Smooth muscle cell (in vitro differentiated cells): Measurements from ENCODE around the gene PRDM5. TPM values are rescaled to one million over a fixed set of nuclear protein-coding genes. Genes with fewer than 3 reads are reported as not detected.

Experiments
- DNase-seq: peaks from one replicate; lab custom pipeline; 2025; ENCODE audit not compliant: unreplicated experiment; lab: John Stamatoyannopoulos, UW
- H2AFZ ChIP-seq: fragments of 200-600 bp; sonication (generic); 2 replicates; pipeline ENCODE4 v1.6.0; 2016; ENCODE audit warnings: antibody characterized with exemption, low read depth, mild to moderate bottlenecking
- H3F3A ChIP-seq: fragments of 200-600 bp; sonication (generic); 2 replicates; pipeline ENCODE4 v1.6.0; 2017; ENCODE audit warnings: antibody characterized with exemption, low read depth
- H3K27ac ChIP-seq: fragments of 200-600 bp; sonication (generic); 2 replicates; pipeline ENCODE4 v1.5.1; 2016; ENCODE audit warnings: low read depth, mild to moderate bottlenecking
- H3K27me3 ChIP-seq: fragments of 200-600 bp; sonication (generic); 2 replicates; pipeline ENCODE4 v1.6.1; 2016; ENCODE audit warnings: low read depth, mild to moderate bottlenecking
- H3K36me3 ChIP-seq: fragments of 200-600 bp; sonication (generic); 2 replicates; pipeline ENCODE4 v1.5.1; 2016; ENCODE audit warnings: low read depth
- H3K4me1 ChIP-seq: fragments of 200-600 bp; sonication (generic); 2 replicates; pipeline ENCODE4 v1.5.1; 2016; ENCODE audit warnings: low read depth
- H3K4me2 ChIP-seq: fragments of 200-600 bp; sonication (generic); 2 replicates; pipeline ENCODE4 v1.6.0; 2016; ENCODE audit warnings: mild to moderate bottlenecking
- H3K4me3 ChIP-seq: fragments of 200-600 bp; sonication (generic); 2 replicates; pipeline ENCODE4 v1.5.1; 2016; ENCODE audit warnings: mild to moderate bottlenecking
- H3K79me2 ChIP-seq: fragments of 200-600 bp; sonication (generic); 2 replicates; pipeline ENCODE4 v1.6.0; 2016; ENCODE audit warnings: low read depth, mild to moderate bottlenecking
- H3K9ac ChIP-seq: fragments of 200-600 bp; sonication (generic); 2 replicates; pipeline ENCODE4 v1.6.0; 2016; ENCODE audit warnings: low read depth
- H3K9me3 ChIP-seq: fragments of 200-600 bp; sonication (generic); replicated peaks from 2 replicates; pipeline ENCODE4 v1.5.1; 2016; ENCODE audit warnings: low read depth
- H4K20me1 ChIP-seq: fragments of 200-600 bp; sonication (generic); 2 replicates; pipeline ENCODE4 v1.6.0; 2016; ENCODE audit warnings: low read depth
- CTCF ChIP-seq: fragments of 200-600 bp; sonication (generic); IDR thresholded peaks from 2 replicates; pipeline ENCODE4 v1.5.1; 2017; ENCODE audit warnings: borderline replicate concordance, mild to moderate bottlenecking, antibody characterized with exemption; ENCODE audit not compliant: insufficient read depth, poor library complexity, severe bottlenecking
- whole genome bisulfite sequencing: methylation state at CpG from one replicate; pipeline ENCODE4 v1.1.7; 2016; ENCODE audit warnings: low lambda C conversion rate; 5-methylcytosine and 5-hydroxymethylcytosine counted together
- polyA plus RNA-seq: library from polyadenylated mRNA; unstranded; fragments of >200 nt; fragmentation: Nextera tagmentation; extraction: Ambion mirVana; gene quantifications from 2 replicates; pipeline ENCODE4 v1.2.1, GENCODE V29; 2016
- total RNA-seq: library from RNA; depleted of rRNA; stranded (reverse); fragments of >200 nt; gene quantifications from 2 replicates; pipeline ENCODE4 v1.2.3, GENCODE V29; 2014

PRDM5 gene
- total and polyA plus RNA-seq, 2 experiments from 2014 or later: 3.3 to 8.6 TPM

DNA sequence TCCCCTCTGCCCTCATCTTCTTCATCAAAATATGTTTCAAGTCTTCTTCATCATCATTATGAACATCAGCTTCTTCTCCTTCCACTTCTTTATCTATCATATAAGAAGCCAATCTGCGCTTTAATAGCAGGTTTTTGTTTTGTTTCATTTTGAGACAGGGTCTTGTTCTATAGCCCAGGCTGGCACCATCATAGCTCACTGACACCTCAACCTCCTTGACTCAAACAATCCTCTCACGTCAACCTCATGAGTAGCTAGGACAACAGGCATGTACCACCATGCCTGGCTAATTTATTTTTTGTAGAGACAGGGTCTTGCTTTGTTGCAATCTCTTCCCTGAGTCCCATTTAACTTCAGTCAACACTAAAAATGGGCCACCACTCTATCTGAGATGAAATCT lies 27.0 kb downstream of the PRDM5 start:
- Histone ChIP-seq H4K20me1 (no peaks in the 10 kb centered on the region), H3K27me3 (no peaks in the 10 kb centered on the region), H3K79me2 (no peaks in the 10 kb centered on the region), H2AFZ (no peak overlapping the region), H3K36me3 (no peaks in the 10 kb centered on the region), H3K9me3 (no peaks in the 10 kb centered on the region), H3K4me2 (no peak overlapping the region), H3K4me3 (no peak overlapping the region), H3K9ac (no peak overlapping the region), H3F3A (no peaks in the 10 kb centered on the region), H3K27ac (no peak overlapping the region), H3K4me1 (no peaks in the 10 kb centered on the region)
- WGBS: 96% methylated on average over 2 of the region's 2 CpGs
- no peak for DNase-seq
- TF ChIP-seq CTCF: no peak

- Histone ChIP-seq H3K4me2 (no peak overlapping the region), H4K20me1 (no peaks in the 10 kb centered on the region), H3K36me3 (no peaks in the 10 kb centered on the region), H3K27ac (no peak overlapping the region), H3K4me1 (no peaks in the 10 kb centered on the region), H3K9ac (no peak overlapping the region), H2AFZ (no peak overlapping the region), H3K9me3 (no peaks in the 10 kb centered on the region), H3F3A (no peaks in the 10 kb centered on the region), H3K27me3 (no peaks in the 10 kb centered on the region), H3K79me2 (no peaks in the 10 kb centered on the region), H3K4me3 (no peak overlapping the region)
- 97% methylated on average over 2 of the region's 2 CpGs for WGBS
- DNase-seq: no peak
- no peak for TF ChIP-seq CTCF
Measured at GRCh38 chr4:120893314-120893713, 29.2 kb downstream of the PRDM5 start.

- H3K4me1 ChIP-seq: no peaks in the 10 kb centered on the region
- no peaks in the 10 kb centered on the region for H3K36me3 ChIP-seq
- no peaks in the 10 kb centered on the region for H3K79me2 ChIP-seq
- H3K27ac ChIP-seq: no peak overlapping the region
- H2AFZ ChIP-seq: no peak overlapping the region
- no peak for DNase-seq
- no peaks in the 10 kb centered on the region for H3K9me3 ChIP-seq
- no peaks in the 10 kb centered on the region for H4K20me1 ChIP-seq
- H3F3A ChIP-seq: no peaks in the 10 kb centered on the region
- no peak overlapping the region for H3K4me3 ChIP-seq
- H3K27me3 ChIP-seq: no peaks in the 10 kb centered on the region
- no peak overlapping the region for H3K9ac ChIP-seq
- H3K4me2 ChIP-seq: no peak overlapping the region
- TF ChIP-seq CTCF: no peak
Measured at GRCh38 chr4:120886191-120886590, 36.3 kb downstream of the PRDM5 start.

DNA sequence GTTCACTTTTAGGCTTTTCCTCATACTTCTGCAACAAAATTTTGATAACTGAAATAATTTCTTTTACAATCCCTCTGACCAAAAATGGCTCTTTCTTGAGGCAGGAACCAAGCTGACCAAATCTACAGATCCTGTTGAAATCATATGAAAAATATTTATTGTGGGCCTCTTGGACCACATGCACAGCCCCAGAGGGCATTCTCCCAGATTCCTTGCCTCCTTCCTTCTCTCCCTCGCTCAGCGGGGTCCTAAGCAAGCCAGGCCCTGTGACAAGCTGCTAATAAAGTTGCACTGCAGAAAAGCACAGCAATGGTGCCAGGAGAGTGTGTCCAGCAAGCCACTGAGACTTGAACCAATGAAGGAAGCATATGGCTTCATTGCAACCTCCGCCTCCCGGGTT lies 40.7 kb downstream of the PRDM5 start:
- Histone ChIP-seq H3K4me2 (no peak overlapping the region), H3K79me2 (no peaks in the 10 kb centered on the region), H4K20me1 (no peaks in the 10 kb centered on the region), H3K9me3 (no peaks in the 10 kb centered on the region), H2AFZ (no peak overlapping the region), H3K4me1 (no peaks in the 10 kb centered on the region), H3K27ac (no peak overlapping the region), H3K4me3 (no peak overlapping the region), H3K36me3 (peaks cover 5% of the 10 kb centered on the region), H3F3A (no peaks in the 10 kb centered on the region), H3K27me3 (no peaks in the 10 kb centered on the region), H3K9ac (no peak overlapping the region)
- DNase-seq: no peak
- no peak for TF ChIP-seq CTCF
- WGBS: 99% methylated on average over 4 of the region's 4 CpGs
